ENCODE measurements around the gene HRK. TPM values are rescaled to one million over a fixed set of nuclear protein-coding genes. Genes with fewer than 3 reads are reported as not detected.

The HRK gene
- total and polyA plus RNA-seq, 2 of the 13 experiments (the other 11 are each of a cell fraction or from before 2014, with no cell fraction given): 0.02 TPM; not detected in 1

GRCh38 chr12:116885491-116885890 is 4.2 kb upstream of the HRK start (continued):
- TF ChIP-seq ZBTB26 (CRISPR knock-in tag; IDR thresholded peaks at IDR 0.05; ENCODE audit: borderline replicate concordance) (no peak), HMGA1 (CRISPR knock-in tag; conservative IDR thresholded peaks at IDR 0.05) (no peak), ZNF12 (CRISPR knock-in tag; IDR thresholded peaks at IDR 0.05) (no peak), SKI (IDR thresholded peaks at IDR 0.05; ENCODE audit: partially characterized antibody) (no peak), ISX (CRISPR knock-in tag; conservative IDR thresholded peaks at IDR 0.05) (no peak)

GRCh38 chr12:116884871-116885270 is 3.6 kb upstream of the HRK start:
- WGBS (ENCODE audit: low lambda C conversion rate): 2% methylated on average over 3 of the region's 3 CpGs
- intact Hi-C loops (cut with micrococcal nuclease; ENCODE audit: unreplicated experiment): no loop called here
- DNase-seq (ENCODE audit: low spot score) (no peak), ATAC-seq (no peak), FAIRE-seq (no peak)
- in situ Hi-C loops (cut with HindIII; ENCODE audit: extremely low pct_ligation_motif_present, low pct_unique_long_range_greater_than_20kb): loop anchor here (5.0 kb wide), 1 partner anchor 183 kb away; no protein-coding TSS in a partner anchor
- Histone ChIP-seq H3K36me3 (replicated peaks in 1 of 2; ENCODE audit: control insufficient read depth in 1 of 2, insufficient read depth in 2 of 2, low read length in 2 of 2) (no peaks in the 10 kb centered on the region), H4K20me1 (ENCODE audit: insufficient read depth, low read length) (no peaks in the 10 kb centered on the region), H3K27me3 (ENCODE audit: control insufficient read depth in 1 of 2, insufficient read depth in 2 of 2, low read length in 2 of 2) (peaks cover 10 to 56% of the 10 kb centered on the region in 2 experiments), H3K9me3 (ENCODE audit: low read length) (no peaks in the 10 kb centered on the region), H3K79me2 (ENCODE audit: insufficient read depth, low read length) (no peaks in the 10 kb centered on the region), H3K4me3 (replicated peaks in 1 of 3; ENCODE audit: insufficient read depth in 1 of 3, low read depth in 2 of 3, low read length in 3 of 3) (no peak overlapping the region), H2AFZ (ENCODE audit: low read length) (no peak overlapping the region), H3K27ac (ENCODE audit: extremely low read length, insufficient read depth, low read length) (no peak overlapping the region), H3K4me1 (ENCODE audit: insufficient read depth, low read length) (peaks cover 31% of the 10 kb centered on the region), H3K9ac (ENCODE audit: insufficient read depth, low read depth, low read length) (no peak overlapping the region), H3K4me2 (ENCODE audit: low read depth, low read length) (no peak overlapping the region)
- POLR2A ChIA-PET: no interaction called here
- CTCF ChIA-PET (ENCODE audit: low intra/inter-chr PET ratio, low total read pairs): no interaction called here
- TF ChIP-seq ZNF432 (CRISPR knock-in tag; IDR thresholded peaks at IDR 0.05; ENCODE audit: borderline replicate concordance) (no peak), ATF2 (CRISPR knock-in tag; IDR thresholded peaks at IDR 0.05) (no peak), DBP (CRISPR knock-in tag; IDR thresholded peaks at IDR 0.05; ENCODE audit: not compliant biosample characterization) (no peak), GATA4 (IDR thresholded peaks at IDR 0.05; ENCODE audit: borderline replicate concordance, low read depth) (no peak)
- BruUV-seq (replicated peaks): no TSS peak
